ENCODE data around the gene ELK1.
"Not testable (repeated sequence)": the region's sequence is repeated elsewhere in the genome, so short reads cannot be mapped to it uniquely, and the experiment has no call there.

The ELK1 gene

GRCh38 chrX:47610511-47610910 is 39.9 kb downstream of the ELK1 start:
- DNase-seq, result no peak

DNA sequence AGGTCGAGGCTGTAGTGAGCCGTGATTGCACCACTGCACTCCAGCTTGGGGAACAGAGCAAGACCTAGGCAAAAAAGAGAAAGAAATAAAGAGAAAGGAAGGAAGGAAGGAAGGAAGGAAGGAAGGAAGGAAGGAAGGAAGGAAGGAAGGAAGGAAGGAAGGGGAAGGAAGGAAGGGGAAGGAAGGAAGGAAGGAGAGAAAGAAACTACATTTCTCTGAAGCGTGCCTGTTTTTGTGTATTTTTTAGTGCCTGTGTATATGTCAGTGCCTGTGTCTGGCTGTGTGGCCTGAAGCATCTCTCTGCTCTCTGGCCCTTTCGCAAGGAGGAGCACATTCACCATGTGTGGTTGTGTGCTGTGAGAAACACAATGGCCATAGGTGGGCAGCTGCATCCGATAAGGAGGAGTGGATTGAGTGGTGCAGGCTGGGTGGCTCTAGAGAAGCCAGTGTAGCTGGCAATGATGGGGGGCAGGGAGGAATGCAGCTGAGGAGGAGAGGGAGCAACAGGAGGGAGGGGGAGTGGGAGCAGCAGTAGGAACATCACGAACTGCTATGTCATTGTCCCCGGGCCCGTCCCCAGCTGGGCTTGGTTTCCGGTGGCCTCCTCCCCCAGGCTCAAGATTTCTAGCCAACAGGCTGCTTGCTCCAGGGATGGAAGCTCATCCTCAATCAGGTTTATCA is 42.1 kb downstream of the ELK1 start:
- no peak for DNase-seq

- no peak for DNase-seq
Observed at GRCh38 chrX:47607091-47607490, 43.3 kb downstream of the ELK1 start.

- no peak for DNase-seq
Observed at GRCh38 chrX:47605024-47605423, 45.3 kb downstream of the ELK1 start.

GRCh38 chrX:47603125-47603524 is 47.2 kb downstream of the ELK1 start:
- not testable (repeated sequence) for DNase-seq

GRCh38 chrX:47597222-47597621 is 53.1 kb downstream of the ELK1 start:
- DNase-seq, result no peak

DNA sequence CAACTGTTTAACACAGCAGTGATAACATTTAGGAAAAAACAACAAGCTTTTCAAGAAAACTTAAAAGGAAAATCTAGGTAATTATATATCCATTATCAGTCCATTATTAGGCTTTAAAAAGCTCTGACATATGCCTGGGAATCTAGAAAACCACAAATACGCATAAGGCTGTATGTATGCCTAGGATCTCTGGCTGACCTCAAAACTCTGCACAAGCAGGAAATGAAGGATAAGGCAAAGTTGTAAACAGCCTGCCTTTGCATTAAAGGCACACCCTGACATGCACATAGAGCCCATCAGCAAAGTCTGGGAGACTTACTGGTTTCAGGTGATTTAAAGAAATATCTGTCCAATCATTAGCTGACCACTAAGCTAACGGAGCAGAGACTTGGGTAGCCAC is 54.1 kb downstream of the ELK1 start:
- no peak for DNase-seq

DNA sequence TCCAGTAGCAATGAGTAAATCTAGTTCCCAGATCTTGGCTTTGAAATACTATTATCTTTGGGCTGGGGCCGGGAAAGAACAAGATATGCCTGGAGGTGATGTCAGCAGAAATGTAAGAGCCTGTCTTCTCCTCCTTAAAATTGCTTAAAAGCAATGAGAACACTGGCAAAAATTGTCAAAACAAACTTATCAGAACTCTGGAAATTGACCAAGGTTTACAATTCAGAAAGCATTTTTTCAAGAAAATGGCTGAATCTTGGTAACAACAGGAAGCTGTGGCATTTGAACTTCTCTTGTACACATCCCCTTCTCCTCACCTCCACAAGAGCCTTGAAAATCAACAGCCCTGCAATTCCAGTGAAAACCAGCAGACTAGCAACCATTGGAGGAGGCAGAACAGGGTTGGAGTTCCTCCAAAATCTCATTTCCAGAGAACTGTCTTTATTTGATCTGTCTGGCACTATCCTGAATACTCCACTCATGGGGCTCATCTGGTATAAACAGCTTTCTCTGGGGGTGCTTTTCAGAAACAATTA is 54.6 kb downstream of the ELK1 start:
- DNase-seq, result no peak

- DNase-seq, result no peak
Observed at GRCh38 chrX:47593522-47593921, 56.8 kb downstream of the ELK1 start.

- no peak for DNase-seq
Observed at GRCh38 chrX:47590984-47591383, 59.4 kb downstream of the ELK1 start.

DNA sequence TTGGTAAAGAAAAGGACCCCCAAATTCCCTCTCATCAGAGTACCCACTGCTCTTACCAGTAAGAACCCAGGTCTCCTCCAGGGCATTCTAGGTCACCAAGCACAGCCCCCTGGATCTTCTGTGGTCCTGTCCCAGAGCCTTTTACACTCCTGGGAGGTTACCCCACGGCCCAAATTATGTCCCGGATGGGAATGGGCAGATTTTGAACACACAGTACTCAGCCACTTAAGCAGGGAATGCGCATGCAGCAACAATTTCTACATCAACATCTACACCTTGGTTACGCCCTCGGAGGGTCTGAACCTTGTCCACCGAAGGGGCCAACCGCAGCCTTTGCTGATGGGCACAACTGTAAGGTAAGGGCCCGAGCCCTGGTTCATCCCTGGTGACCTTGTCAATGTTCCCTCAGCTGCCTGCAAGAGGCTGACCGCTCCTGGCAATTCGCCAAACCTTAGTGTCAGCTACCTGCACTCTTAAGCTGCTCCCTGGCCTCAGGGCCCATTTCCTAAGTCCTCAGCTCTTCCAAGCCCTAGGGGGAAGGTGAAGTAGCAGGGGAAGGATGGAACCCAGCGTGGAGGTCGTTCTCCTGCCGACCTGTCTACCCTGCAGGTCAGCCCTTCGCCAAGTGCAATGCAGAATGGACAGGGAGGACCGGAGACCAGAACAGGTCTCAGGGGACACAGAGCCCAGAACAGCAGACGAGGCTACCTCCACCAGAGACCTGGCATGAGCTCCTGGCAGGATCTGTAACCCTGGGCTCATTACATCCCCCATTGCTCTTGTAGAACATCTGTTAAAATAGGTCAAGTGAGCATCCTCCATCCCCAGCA is 62.2 kb downstream of the ELK1 start:
- DNase-seq, result no peak

DNA sequence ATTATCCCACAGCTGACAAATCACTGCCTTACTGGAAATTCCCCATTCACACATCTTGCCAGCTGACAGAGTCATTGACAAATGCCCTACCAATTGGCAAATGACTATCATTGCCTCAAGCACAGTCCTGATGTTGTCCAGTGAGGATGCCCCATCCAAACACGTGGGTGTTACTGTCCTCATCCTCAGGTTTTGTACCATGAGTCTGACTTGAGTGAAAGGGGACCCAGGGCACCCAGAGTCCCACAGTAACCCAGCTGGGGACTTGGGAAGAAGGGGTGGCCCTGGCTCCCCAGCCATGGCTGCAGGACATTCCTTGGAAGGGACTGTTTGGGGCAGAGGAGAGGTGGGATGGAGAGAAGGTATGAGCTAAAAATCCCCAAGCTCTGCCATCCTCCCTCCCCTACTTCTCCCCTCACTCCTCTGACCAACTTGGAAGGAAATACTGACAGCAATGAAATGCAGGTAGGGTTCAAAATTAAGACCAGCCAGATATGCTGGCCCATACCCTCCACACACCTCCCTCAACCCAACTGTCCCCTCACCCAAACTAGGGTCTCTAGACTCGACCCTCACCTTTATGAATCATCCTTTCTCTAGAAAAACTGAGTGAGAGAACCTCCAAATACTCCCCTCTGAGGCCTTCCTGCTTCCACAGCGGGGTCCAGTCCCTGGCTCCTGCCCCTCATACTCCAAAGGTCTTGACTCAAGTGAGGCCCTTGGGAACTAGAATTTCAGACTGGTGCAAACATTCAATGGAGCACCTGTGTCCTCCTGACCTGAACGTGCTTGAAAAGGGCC is 63.1 kb downstream of the ELK1 start:
- DNase-seq, result no peak

GRCh38 chrX:47586043-47586787 is 64.1 kb downstream of the ELK1 start:
- no peak for DNase-seq
